GM18951 (cell line): ENCODE measurements around the gene RAB5A.
"Not testable (repeated sequence)": the region's sequence is repeated elsewhere in the genome, so short reads cannot be mapped to it uniquely, and the experiment has no call there.

Experiments
- POLR2A ChIP-seq: IDR thresholded peaks from 4 replicates; pipeline ENCODE4 v1.6.1; 2011; ENCODE audit warnings: mild to moderate bottlenecking; ENCODE audit not compliant: insufficient read length, insufficient read depth; ENCODE audit errors: extremely low read depth
- in situ Hi-C: fragments of 300-500 bp; cut with MboI; formaldehyde crosslinking; loops from one replicate; pipeline ENCODE4 v1.12.0; 2022; ENCODE audit warnings: low sequenced_read_pairs, mixed read lengths, inconsistent platforms; ENCODE audit not compliant: unreplicated experiment

The RAB5A gene

DNA sequence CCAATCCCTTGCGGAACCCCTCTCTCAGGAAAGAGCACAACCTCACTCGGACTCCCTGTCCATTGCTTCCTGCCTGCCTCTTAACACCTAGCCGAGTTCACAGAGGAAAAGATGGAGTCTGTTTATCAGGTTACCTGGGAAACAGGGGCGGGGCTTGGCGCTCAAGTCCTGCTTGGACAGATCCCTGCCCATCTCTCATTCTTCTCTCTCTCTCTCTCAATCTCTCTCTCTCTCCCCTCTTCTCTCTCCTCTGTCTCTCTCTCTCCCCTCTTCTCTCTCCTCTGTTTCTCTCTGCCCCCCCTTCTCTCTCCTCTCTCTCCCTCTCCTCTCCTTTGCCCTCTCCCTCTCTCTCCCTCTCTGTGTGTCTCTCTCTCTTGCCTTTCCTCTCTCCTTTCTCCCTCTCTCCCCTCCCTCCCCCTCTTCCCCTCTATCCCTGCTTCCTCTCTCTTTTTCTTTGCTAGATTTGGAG lies 12.8 kb upstream of the RAB5A start, which contains the start of gene EFHB:
Gene EFHB (minus strand): TSS at position 120 of the 469 bp plus-strand sequence. CDS start 199 bp downstream, outside the sequence.
- in situ Hi-C loops, result no loop called here
- no peak for TF ChIP-seq POLR2A

DNA sequence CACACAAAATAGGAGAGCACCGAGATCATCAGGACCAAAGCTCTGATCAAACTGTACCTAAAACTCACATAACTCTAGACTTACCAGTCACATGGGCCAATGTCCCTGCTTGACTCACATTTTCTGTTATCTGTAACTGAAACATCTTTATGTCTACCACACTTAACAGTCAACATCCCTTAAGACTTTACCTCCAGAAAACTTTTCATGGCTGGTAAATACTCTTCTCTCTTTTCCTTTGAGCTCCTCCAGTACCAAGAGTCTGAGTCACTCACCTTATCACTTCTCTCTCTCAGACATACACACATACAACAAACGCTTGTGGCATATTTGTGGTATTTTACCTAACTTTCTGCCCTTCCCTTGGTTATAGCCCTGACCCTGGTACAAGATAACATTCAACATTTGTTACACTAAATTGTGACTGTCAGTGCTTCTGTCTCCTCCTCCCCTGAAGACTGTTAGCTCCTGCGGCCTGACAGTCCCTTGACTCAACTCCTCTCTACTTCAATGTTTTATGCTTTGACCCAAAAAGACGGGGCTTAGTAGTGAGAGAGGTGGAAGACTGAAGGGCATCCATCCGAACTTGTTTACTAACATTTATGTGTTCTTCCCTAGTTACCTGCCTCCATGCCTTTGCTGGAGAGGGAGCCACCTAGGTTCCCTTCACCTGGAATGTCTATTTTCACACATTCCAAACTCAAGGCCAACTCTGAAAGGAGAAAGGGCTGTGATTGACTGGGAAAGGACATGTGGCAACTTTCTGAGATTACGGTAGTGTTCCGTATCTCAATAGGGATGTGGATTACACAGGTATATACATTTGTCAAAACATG lies 9.2 kb upstream of the RAB5A start:
- in situ Hi-C loops, result no loop called here
- no peak for TF ChIP-seq POLR2A

- in situ Hi-C loops, result no loop called here
- no peak for TF ChIP-seq POLR2A
These were observed 8.6 kb upstream of the RAB5A start for GRCh38 chr3:19938295-19938627.

- TF ChIP-seq POLR2A, result no peak
- in situ Hi-C loops, result no loop called here
These were observed 6.3 kb upstream of the RAB5A start for GRCh38 chr3:19940643-19941042.

- no peak for TF ChIP-seq POLR2A
- in situ Hi-C loops, result no loop called here
These were observed 1.4 kb upstream of the RAB5A start for GRCh38 chr3:19945534-19945933.

GRCh38 chr3:19945969-19946831 lies 697 bp upstream of the RAB5A start:
- no peak for TF ChIP-seq POLR2A
- in situ Hi-C loops, result no loop called here

DNA sequence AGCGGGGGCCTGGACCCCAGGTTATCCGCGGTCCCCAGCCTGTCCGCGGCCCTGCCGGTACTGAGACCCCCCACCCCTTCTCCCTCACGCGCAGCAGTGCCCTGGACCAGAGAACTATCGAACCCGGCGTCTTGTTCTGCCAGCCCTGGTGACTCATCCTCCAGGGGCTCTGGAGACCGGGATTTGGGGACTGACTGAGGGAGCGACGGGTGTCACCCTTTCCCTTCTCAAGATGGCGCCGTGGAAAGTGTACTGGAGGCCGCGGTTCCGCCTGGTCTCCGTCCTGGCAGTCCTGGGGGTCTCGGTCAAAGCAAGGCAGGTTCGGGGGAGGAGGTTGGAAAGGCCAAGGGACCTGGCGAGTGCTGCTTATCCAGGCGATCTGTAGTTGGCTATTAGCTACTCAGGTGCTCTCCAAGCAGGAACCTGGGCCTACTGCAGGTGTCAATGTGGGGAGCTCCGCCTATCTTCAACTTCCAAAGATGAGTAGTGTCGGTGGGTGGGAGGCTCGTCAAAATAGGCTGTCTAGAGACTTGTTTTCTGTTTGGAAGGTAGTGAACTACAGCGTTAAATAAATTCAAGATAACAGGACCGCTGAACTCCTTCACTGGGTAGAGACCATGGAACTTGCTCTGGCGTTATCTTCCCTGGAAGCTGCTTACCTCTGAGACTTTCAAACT lies 790 bp downstream of the RAB5A start:
- no peak for TF ChIP-seq POLR2A
- in situ Hi-C loops, result no loop called here

- in situ Hi-C loops, result no loop called here
- no peak for TF ChIP-seq POLR2A
These were observed 1.3 kb downstream of the RAB5A start for GRCh38 chr3:19948226-19948591.

- in situ Hi-C loops, result no loop called here
- TF ChIP-seq POLR2A, result no peak
These were observed 3.4 kb downstream of the RAB5A start for GRCh38 chr3:19950316-19950715.

DNA sequence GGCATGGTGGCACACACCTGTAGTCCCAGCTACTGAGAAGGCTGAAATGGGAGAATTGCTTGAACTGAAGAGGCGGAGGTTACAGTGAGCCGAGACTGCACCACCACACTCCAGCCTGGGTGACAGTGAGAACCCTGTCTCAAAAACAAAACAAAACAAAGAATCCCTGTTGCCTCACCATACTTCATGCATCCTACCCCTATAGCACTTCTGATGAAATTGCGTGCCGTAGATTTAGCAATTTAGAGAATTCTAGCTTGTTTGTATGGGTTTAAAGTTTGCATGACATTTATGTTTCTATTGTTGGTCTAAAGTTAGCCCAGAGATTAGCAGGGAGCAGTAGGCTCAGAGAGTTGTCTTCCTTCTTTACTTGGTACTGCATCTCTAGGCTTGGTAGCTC lies 7.8 kb downstream of the RAB5A start:
- no peak for TF ChIP-seq POLR2A
- in situ Hi-C loops, result no loop called here

- in situ Hi-C loops, result not testable (repeated sequence)
These were observed 10.5 kb downstream of the RAB5A start for GRCh38 chr3:19957354-19957753.

GRCh38 chr3:19959505-19959904 lies 12.6 kb downstream of the RAB5A start:
- in situ Hi-C loops, result no loop called here
- TF ChIP-seq POLR2A, result no peak

DNA sequence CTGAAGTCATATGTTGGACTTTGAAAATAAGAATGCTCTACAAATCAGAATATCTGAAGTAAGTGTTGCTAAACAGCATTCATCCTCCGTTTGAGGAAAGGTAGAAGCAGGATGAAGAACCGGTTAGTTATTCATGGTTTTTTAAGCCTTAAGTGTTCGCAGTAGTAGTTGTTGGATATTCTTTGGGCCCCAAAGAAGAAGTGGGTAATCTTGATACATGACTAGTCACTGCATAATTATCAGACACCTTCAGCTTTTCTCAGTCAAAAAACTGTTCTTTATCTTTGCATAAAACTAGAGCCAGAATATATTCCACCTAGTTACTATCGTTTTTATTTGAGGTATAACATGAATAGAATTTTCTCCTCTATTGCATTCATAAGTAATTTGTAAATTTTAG lies 13.8 kb downstream of the RAB5A start:
- no peak for TF ChIP-seq POLR2A
- in situ Hi-C loops, result no loop called here
